Common myeloid progenitor, CD34-positive (primary cell): ENCODE results near the gene MAP2K5.
A peak's percentile ranks its signal among the peaks of the same experiment; 100 is the strongest.

Experiments used
- CTCF ChIA-PET: fragments of 350-600 bp; sonication (Branson Sonifier 250); formaldehyde crosslinking; loops from one replicate; lab custom pipeline; 2021; ENCODE audit warnings: antibody characterized with exemption; lab: Charles Lee
- POLR2A ChIA-PET: fragments of 350-600 bp; sonication (Branson Sonifier 250); formaldehyde crosslinking; loops from one replicate; lab custom pipeline; 2021; ENCODE audit warnings: antibody characterized with exemption; lab: Charles Lee
- DNase-seq, 3 donors: peaks; one replicate each; pipeline versions ENCODE4 v3.0.0 to v3.0.0-alpha.2; 2013
- H3K27ac ChIP-seq, 2 experiments: 1 replicate in 1 of 2; 2 replicates in 1 of 2; pipeline ENCODE4 v1.7.0; 2013; ENCODE audit warnings: inconsistent platforms in 2 of 2, low read length in 2 of 2, mild to moderate bottlenecking in 2 of 2, low read depth in 1 of 2, moderate library complexity in 1 of 2; ENCODE audit not compliant: severe bottlenecking in 2 of 2, insufficient read depth in 1 of 2, poor library complexity in 1 of 2
- H3K27me3 ChIP-seq, 5 experiments: replicated peaks in 2 of 5; 1 replicate in 3 of 5; 2 replicates in 2 of 5; pipeline versions ENCODE4 v1.6.1 to v1.7.0; 2013; ENCODE audit warnings: low read length in 4 of 5, mild to moderate bottlenecking in 2 of 5, moderate library complexity in 2 of 5, inconsistent platforms in 1 of 5; ENCODE audit not compliant: insufficient read depth in 5 of 5, control insufficient read depth in 4 of 5
- H3K36me3 ChIP-seq, 4 experiments: 1 replicate in 2 of 4; 2 replicates in 2 of 4; pipeline versions ENCODE4 v1.6.1 to v1.7.0; 2013; ENCODE audit warnings: low read length in 3 of 4, control low read depth in 1 of 4, mild to moderate bottlenecking in 1 of 4; ENCODE audit not compliant: control insufficient read depth in 4 of 4, insufficient read depth in 4 of 4
- H3K4me1 ChIP-seq, 4 experiments: 1 replicate in 3 of 4; 2 replicates in 1 of 4; pipeline versions ENCODE4 v1.6.1 to v1.7.1; 2013; ENCODE audit warnings: low read length in 3 of 4, mild to moderate bottlenecking in 3 of 4, control low read depth in 1 of 4, inconsistent platforms in 1 of 4, moderate library complexity in 1 of 4; ENCODE audit not compliant: control insufficient read depth in 4 of 4, insufficient read depth in 4 of 4; ENCODE audit errors: control extremely low read depth in 1 of 4
- H3K4me3 ChIP-seq, 7 experiments: 1 replicate in 4 of 7; 2 replicates in 3 of 7; pipeline versions ENCODE4 v1.5.1 to v1.7.0; 2013; ENCODE audit warnings: mild to moderate bottlenecking in 7 of 7, low read length in 6 of 7, moderate library complexity in 6 of 7, inconsistent platforms in 2 of 7, low read depth in 2 of 7, control low read depth in 1 of 7; ENCODE audit not compliant: insufficient read depth in 4 of 7, control insufficient read depth in 1 of 7; ENCODE audit errors: extremely low read depth in 1 of 7
- H3K9me3 ChIP-seq, 5 experiments: 1 replicate in 4 of 5; 2 replicates in 1 of 5; pipeline versions ENCODE4 v1.6.1 to v1.7.1; 2013; ENCODE audit warnings: low read length in 4 of 5, mild to moderate bottlenecking in 2 of 5, inconsistent platforms in 1 of 5, low read depth in 1 of 5, moderate library complexity in 1 of 5; ENCODE audit not compliant: control insufficient read depth in 4 of 5, insufficient read depth in 2 of 5; ENCODE audit errors: control extremely low read depth in 1 of 5
- WGBS: methylation state at CpG from one replicate; pipeline ENCODE4 v1.1.5; 2013; ENCODE audit not compliant: insufficient coverage; 5-methylcytosine and 5-hydroxymethylcytosine counted together

The MAP2K5 gene

DNA sequence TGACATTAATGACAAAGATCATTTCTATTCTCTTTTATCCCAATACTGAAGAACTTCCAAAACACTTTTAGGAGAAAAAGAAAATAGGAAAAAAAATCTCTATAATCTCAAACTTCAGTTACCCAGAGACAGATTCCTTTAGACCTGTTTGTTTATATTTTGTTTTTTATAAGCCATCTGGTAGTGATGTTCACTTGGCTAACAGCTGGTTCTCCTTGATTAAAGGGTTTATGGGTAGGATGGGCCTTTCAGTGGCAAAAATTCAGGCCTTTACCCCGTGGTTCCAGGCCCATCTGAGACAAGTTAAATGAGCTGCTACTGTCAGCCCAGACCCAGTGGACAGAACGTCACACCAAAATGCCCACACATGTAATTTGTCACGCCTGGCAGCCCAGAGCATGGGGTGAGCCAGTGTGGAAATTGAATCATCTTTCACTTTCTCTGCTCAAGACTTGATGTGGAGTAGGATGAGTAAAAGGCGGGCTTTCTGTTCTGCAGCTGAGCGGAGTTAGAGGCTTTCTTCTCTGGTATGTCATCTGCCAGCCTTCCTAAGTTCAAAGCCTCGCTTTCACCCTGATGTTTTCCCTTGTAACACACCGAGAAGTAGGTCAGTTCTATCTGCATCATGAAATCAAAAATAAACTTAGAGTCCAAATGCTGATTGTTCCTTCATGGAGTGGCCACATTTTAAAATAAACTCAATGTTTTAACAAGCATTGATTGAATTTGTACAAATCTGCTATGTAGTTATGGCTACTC is 220.3 kb downstream of the MAP2K5 start:
- POLR2A ChIA-PET, result no interaction called here
- 96% methylated on average over 3 of the region's 7 CpGs for WGBS

DNA sequence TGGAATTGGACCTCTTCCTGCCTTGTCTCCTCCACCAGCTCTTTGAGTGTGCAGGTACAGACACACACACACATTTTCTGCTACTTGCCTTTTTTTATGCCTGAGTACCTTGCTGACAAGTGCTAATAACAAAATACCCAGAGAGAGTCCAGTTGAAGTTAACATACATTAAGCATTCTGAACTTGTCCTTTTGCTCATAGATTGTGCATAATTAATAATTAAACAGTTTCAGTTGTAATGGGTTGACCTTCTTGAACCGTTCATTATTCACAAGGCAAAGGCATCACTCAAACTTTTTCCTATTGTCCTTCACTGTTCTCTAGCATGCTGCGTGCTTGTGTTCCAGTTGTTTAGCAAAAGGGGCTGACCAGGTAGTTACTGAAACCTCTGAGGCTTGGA is 223.2 kb downstream of the MAP2K5 start:
- 89% methylated on average over 2 of the region's 2 CpGs for WGBS
- ChIA-PET CTCF (interaction anchor here (1.5 kb wide), 1 partner anchor 27 kb away, joined by 3 read pairs; no protein-coding TSS in a partner anchor), POLR2A (no interaction called here)
- Histone ChIP-seq H3K27ac (no peak overlapping the region), H3K27me3 (no peaks in the 10 kb centered on the region), H3K9me3 (no peaks in the 10 kb centered on the region), H3K4me3 (no peak overlapping the region), H3K4me1 (peaks cover 0 to 24% (median 14%) of the 10 kb centered on the region in 4 experiments), H3K36me3 (peaks cover 0 to 6% (median 1%) of the 10 kb centered on the region in 4 experiments)
- no peak for DNase-seq

More for the DNA sequence above, 220.3 kb downstream of the MAP2K5 start:
- Histone ChIP-seq H3K4me3 (no peak overlapping the region), H3K9me3 (no peaks in the 10 kb centered on the region), H3K36me3 (no peaks in the 10 kb centered on the region), H3K27me3 (no peaks in the 10 kb centered on the region), H3K4me1 (peaks cover 6 to 39% (median 24%) of the 10 kb centered on the region in 4 experiments), H3K27ac (no peak overlapping the region)
- CTCF ChIA-PET, result interaction anchor here (1.3 kb wide), 1 partner anchor 8 kb away, joined by 3 read pairs; no protein-coding TSS in a partner anchor
- no peak for DNase-seq

DNA sequence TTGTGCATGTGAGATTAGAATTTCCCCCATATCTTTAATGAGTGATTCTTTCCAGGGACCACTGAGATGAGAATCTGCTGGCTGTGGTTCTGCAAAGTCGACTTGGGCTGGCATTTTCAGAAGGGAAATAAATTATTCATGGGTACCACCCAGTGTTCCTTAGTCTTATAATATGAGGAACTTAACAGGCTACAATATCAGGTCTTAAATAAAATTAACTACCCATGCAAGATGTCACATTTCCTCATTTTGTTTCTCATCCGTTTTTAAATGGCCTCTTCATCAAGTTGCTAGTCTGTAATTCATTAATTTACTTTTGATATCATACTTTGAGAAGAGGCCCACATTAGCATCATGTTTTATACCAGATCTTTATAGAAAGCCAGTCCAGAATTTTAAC is 224.5 kb downstream of the MAP2K5 start:
- ChIA-PET POLR2A (no interaction called here), CTCF (no interaction called here)
- H3K4me1 ChIP-seq, result peaks cover 0 to 15% (median 9%) of the 10 kb centered on the region in 4 experiments
- no peak overlapping the region for H3K27ac ChIP-seq
- DNase-seq, result peak in 2 of 3 donors; percentile 39 to 54
- H3K4me3 ChIP-seq, result no peak overlapping the region
- H3K27me3 ChIP-seq, result no peaks in the 10 kb centered on the region
- H3K9me3 ChIP-seq, result no peaks in the 10 kb centered on the region
- peaks cover 0 to 6% (median 1%) of the 10 kb centered on the region in 4 experiments for H3K36me3 ChIP-seq
- 0% methylated on average over 1 of the region's 2 CpGs for WGBS

DNA sequence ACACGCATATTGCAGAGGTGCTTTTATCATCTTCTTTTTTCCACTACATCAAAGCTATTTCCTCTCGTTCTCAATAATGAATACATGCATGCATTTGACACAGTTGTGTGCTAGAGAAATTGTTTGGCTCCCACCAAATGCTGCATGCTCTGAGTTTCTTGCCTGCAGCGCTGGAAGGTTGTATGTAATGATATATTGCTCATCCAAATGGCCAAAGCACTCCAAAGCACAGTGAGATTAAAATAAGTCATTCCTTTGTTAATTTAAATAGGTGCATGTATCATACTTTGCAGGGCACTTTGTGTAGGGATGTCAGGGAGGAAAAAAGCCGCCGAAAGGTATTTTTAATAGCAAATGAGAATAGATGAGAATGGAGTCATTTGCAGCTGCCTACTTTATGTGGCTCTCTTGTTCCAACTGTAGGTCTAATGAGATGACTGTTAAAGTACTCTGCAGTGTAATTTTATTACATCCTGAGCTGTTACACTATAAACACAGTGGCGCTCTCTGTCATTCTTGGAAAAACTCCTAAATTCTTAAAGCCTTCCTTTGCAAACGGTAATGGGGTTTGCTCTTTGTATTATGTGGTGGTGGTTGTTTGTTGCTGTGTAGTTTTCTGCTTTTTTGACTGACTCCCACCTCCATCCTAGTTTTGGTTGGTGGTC is 225.9 kb downstream of the MAP2K5 start:
- no peak for DNase-seq
- no peaks in the 10 kb centered on the region for H3K27me3 ChIP-seq
- H3K4me1 ChIP-seq, result peaks cover 0 to 15% (median 8%) of the 10 kb centered on the region in 4 experiments
- no CpG with 5 or more reads among the region's 7 CpGs for WGBS
- POLR2A ChIA-PET, result no interaction called here
- no peaks in the 10 kb centered on the region for H3K9me3 ChIP-seq
- H3K4me3 ChIP-seq, result no peak overlapping the region
- peaks cover 0 to 8% (median 1%) of the 10 kb centered on the region in 4 experiments for H3K36me3 ChIP-seq
- CTCF ChIA-PET, result no interaction called here
- H3K27ac ChIP-seq, result no peak overlapping the region

DNA sequence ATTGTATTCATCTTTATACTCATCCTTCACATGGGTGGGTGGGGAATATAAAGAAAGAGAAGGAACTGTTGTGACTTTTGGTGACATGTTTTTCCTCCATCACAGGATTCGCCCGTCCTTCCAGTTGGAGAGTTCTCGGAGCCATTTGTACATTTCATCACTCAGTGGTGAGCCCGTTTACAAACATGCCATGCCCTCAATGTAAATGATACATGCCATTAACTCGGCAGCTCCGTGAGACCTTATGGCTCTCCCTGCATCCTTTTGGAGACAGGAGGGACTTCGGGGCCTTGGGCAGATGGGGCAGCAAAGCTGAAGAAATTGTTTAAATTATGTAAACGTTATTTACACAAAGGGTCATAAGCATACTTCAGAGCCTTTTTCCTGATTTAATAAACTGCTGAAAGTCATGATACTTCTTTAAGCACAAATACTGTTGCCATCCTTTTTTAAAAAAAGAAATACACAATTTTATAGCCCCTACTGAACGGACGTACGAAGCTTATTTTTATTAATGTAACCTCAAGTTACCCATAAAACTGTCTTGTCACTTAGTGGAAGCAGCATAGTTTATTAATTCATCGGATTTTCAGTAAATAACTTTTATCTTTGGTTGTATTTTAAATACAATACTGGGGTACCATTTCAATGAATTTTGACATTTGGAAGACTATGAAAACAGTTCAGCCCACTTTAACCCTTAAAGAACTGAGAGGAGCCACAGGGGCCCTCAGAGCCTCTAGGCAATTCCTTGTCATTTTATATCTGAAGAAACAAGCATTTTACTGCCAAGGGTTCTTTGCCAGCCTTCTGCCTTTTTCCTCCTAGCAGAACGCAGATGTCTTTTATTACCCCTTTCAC is 227.2 kb downstream of the MAP2K5 start:
- H3K27ac ChIP-seq, result no peak overlapping the region
- ChIA-PET POLR2A (no interaction called here), CTCF (interaction anchor here (1.3 kb wide), 1 partner anchor 8 kb away, joined by 3 read pairs; no protein-coding TSS in a partner anchor)
- no peak overlapping the region for H3K4me3 ChIP-seq
- H3K9me3 ChIP-seq, result no peaks in the 10 kb centered on the region
- no peaks in the 10 kb centered on the region for H3K27me3 ChIP-seq
- peaks cover 0 to 15% (median 8%) of the 10 kb centered on the region in 4 experiments for H3K4me1 ChIP-seq
- WGBS, result 98% methylated on average over 8 of the region's 13 CpGs
- no peak for DNase-seq
- H3K36me3 ChIP-seq, result peaks cover 0 to 10% (median 6%) of the 10 kb centered on the region in 4 experiments

DNA sequence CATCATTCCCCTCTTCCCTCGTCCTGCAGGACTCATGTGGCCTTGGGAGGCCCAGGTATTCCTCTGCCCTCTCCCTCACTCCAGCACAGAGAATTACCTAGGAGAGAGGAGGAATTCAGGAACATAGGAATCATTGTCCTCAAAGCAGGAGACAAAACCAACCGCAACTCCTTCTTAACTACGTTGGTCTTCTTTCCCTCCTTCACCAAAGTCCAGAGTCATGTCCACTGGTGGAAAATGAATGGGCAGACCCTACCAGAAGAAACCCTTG is 227.8 kb downstream of the MAP2K5 start:
- H3K9me3 ChIP-seq, result no peaks in the 10 kb centered on the region
- CTCF ChIA-PET, result interaction anchor here (1.3 kb wide), 1 partner anchor 8 kb away, joined by 3 read pairs; no protein-coding TSS in a partner anchor
- no CpG with 5 or more reads among the region's 3 CpGs for WGBS

More for the DNA sequence above, 227.8 kb downstream of the MAP2K5 start:
- no peaks in the 10 kb centered on the region for H3K27me3 ChIP-seq
- DNase-seq, result no peak
- POLR2A ChIA-PET, result no interaction called here
- no peak overlapping the region for H3K4me3 ChIP-seq
- peaks cover 0 to 15% (median 8%) of the 10 kb centered on the region in 4 experiments for H3K4me1 ChIP-seq
- no peak overlapping the region for H3K27ac ChIP-seq
- peaks cover 0 to 12% (median 7%) of the 10 kb centered on the region in 4 experiments for H3K36me3 ChIP-seq
